ENCODE results near the gene TP53AIP1.

Gene TP53AIP1

GRCh38 chr11:128911701-128912100 lies 31.0 kb downstream of the TP53AIP1 start:
- H2BK12ac ChIP-seq (ENCODE audit: low read length), result no peak overlapping the region
- H3K36me3 ChIP-seq (replicated peaks in 1 of 2; ENCODE audit: control insufficient read depth in 2 of 2, insufficient read depth in 2 of 2, low read length in 2 of 2), result no peaks in the 10 kb centered on the region
- no peak overlapping the region for H3K27ac ChIP-seq (replicated peaks; ENCODE audit: low read length)
- no peak overlapping the region for H2AFZ ChIP-seq (ENCODE audit: low read length)
- no peaks in the 10 kb centered on the region for H3K79me1 ChIP-seq (ENCODE audit: low read depth, low read length)
- H2AK5ac ChIP-seq (ENCODE audit: low read depth, low read length), result no peak overlapping the region
- H3K27me3 ChIP-seq (ENCODE audit: control insufficient read depth in 3 of 3, insufficient read depth in 3 of 3, low read depth in 1 of 3, low read length in 3 of 3), result peaks cover 0 to 6% (median 2%) of the 10 kb centered on the region in 3 experiments
- H3K18ac ChIP-seq (ENCODE audit: low read length), result no peak overlapping the region
- H2BK120ac ChIP-seq (ENCODE audit: low read depth, low read length), result no peak overlapping the region
- H2BK15ac ChIP-seq (ENCODE audit: low read length), result no peak overlapping the region
- H3K9ac ChIP-seq (ENCODE audit: low read depth, low read length, poor library complexity), result no peak overlapping the region
- peaks cover 0 to 7% of the 10 kb centered on the region in 2 donors for H3K9me3 ChIP-seq (replicated peaks in 1 of 2; ENCODE audit: control insufficient read depth in 2 of 2, insufficient read depth in 1 of 2, low read depth in 1 of 2, low read length in 2 of 2)
- H4K8ac ChIP-seq (ENCODE audit: low read depth, low read length), result no peak overlapping the region
- no peak overlapping the region for H3K23ac ChIP-seq (ENCODE audit: low read depth, low read length, poor library complexity)
- H3K14ac ChIP-seq (ENCODE audit: low read length), result no peak overlapping the region
- no peak overlapping the region for H2BK5ac ChIP-seq (ENCODE audit: low read length)
- H3K4me3 ChIP-seq (ENCODE audit: low read length in 2 of 2), result peak overlapping the region in 1 of 2 donors; percentile 13
- no peak for DNase-seq (ENCODE audit: low spot score)
- H3K4ac ChIP-seq (ENCODE audit: low read length), result no peak overlapping the region
- H3K4me1 ChIP-seq (ENCODE audit: control insufficient read depth in 2 of 2, insufficient read depth in 1 of 2, low read depth in 1 of 2, low read length in 2 of 2), result peaks cover 0 to 2% of the 10 kb centered on the region in 2 donors
- H4K91ac ChIP-seq (ENCODE audit: low read depth, low read length, poor library complexity), result no peak overlapping the region
- no CpG with 5 or more reads among the region's 18 CpGs for WGBS, 2 donors (ENCODE audit: extremely low coverage in 2 of 2, insufficient read length in 2 of 2, insufficient replicate concordance in 1 of 2)
- no peak overlapping the region for H3K4me2 ChIP-seq (ENCODE audit: insufficient read depth, low read length, poor library complexity, severe bottlenecking)

GRCh38 chr11:128911239-128911638 lies 31.4 kb downstream of the TP53AIP1 start:
- no peak overlapping the region for H2AK5ac ChIP-seq (ENCODE audit: low read depth, low read length)
- no peak overlapping the region for H4K8ac ChIP-seq (ENCODE audit: low read depth, low read length)
- DNase-seq (ENCODE audit: low spot score), result no peak
- no peak overlapping the region for H2BK5ac ChIP-seq (ENCODE audit: low read length)
- no peak overlapping the region for H3K27ac ChIP-seq (replicated peaks; ENCODE audit: low read length)
- WGBS, 2 donors (ENCODE audit: extremely low coverage in 2 of 2, insufficient read length in 2 of 2, insufficient replicate concordance in 1 of 2), result no CpG with 5 or more reads among the region's 17 CpGs
- H3K4me2 ChIP-seq (ENCODE audit: insufficient read depth, low read length, poor library complexity, severe bottlenecking), result no peak overlapping the region
- peak overlapping the region in 1 of 2 donors; percentile 23 for H3K4me3 ChIP-seq (ENCODE audit: low read length in 2 of 2)
- H3K36me3 ChIP-seq (replicated peaks in 1 of 2; ENCODE audit: control insufficient read depth in 2 of 2, insufficient read depth in 2 of 2, low read length in 2 of 2), result no peaks in the 10 kb centered on the region
- no peak overlapping the region for H3K14ac ChIP-seq (ENCODE audit: low read length)
- H4K91ac ChIP-seq (ENCODE audit: low read depth, low read length, poor library complexity), result no peak overlapping the region
- H2AFZ ChIP-seq (ENCODE audit: low read length), result no peak overlapping the region
- H3K4me1 ChIP-seq (ENCODE audit: control insufficient read depth in 2 of 2, insufficient read depth in 1 of 2, low read depth in 1 of 2, low read length in 2 of 2), result peaks cover 0 to 2% of the 10 kb centered on the region in 2 donors
- H2BK120ac ChIP-seq (ENCODE audit: low read depth, low read length), result no peak overlapping the region
- peaks cover 2 to 11% of the 10 kb centered on the region in 2 donors for H3K9me3 ChIP-seq (replicated peaks in 1 of 2; ENCODE audit: control insufficient read depth in 2 of 2, insufficient read depth in 1 of 2, low read depth in 1 of 2, low read length in 2 of 2)
- peak overlapping the region; percentile 32 for H3K18ac ChIP-seq (ENCODE audit: low read length)
- H3K27me3 ChIP-seq (ENCODE audit: control insufficient read depth in 3 of 3, insufficient read depth in 3 of 3, low read depth in 1 of 3, low read length in 3 of 3), result peaks cover 2 to 11% (median 7%) of the 10 kb centered on the region in 3 experiments
- H3K4ac ChIP-seq (ENCODE audit: low read length), result no peak overlapping the region
- no peaks in the 10 kb centered on the region for H3K79me1 ChIP-seq (ENCODE audit: low read depth, low read length)
- no peak overlapping the region for H3K23ac ChIP-seq (ENCODE audit: low read depth, low read length, poor library complexity)
- H2BK15ac ChIP-seq (ENCODE audit: low read length), result no peak overlapping the region
- H2BK12ac ChIP-seq (ENCODE audit: low read length), result no peak overlapping the region
- no peak overlapping the region for H3K9ac ChIP-seq (ENCODE audit: low read depth, low read length, poor library complexity)

GRCh38 chr11:128910576-128910975 lies 32.1 kb downstream of the TP53AIP1 start:
- H3K9me3 ChIP-seq (replicated peaks in 1 of 2; ENCODE audit: control insufficient read depth in 2 of 2, insufficient read depth in 1 of 2, low read depth in 1 of 2, low read length in 2 of 2), result peaks cover 3 to 14% of the 10 kb centered on the region in 2 donors
- H3K27ac ChIP-seq (replicated peaks; ENCODE audit: low read length), result no peak overlapping the region
- no peak overlapping the region for H2BK5ac ChIP-seq (ENCODE audit: low read length)
- no peak overlapping the region for H2AFZ ChIP-seq (ENCODE audit: low read length)
- no peak overlapping the region for H3K18ac ChIP-seq (ENCODE audit: low read length)
- no peaks in the 10 kb centered on the region for H3K79me1 ChIP-seq (ENCODE audit: low read depth, low read length)
- no peak overlapping the region for H3K4ac ChIP-seq (ENCODE audit: low read length)
- H2BK12ac ChIP-seq (ENCODE audit: low read length), result no peak overlapping the region
- no peak overlapping the region for H4K91ac ChIP-seq (ENCODE audit: low read depth, low read length, poor library complexity)
- no peak overlapping the region for H2BK120ac ChIP-seq (ENCODE audit: low read depth, low read length)
- no peak overlapping the region for H4K8ac ChIP-seq (ENCODE audit: low read depth, low read length)
- H3K23ac ChIP-seq (ENCODE audit: low read depth, low read length, poor library complexity), result no peak overlapping the region
- peaks cover 0 to 2% of the 10 kb centered on the region in 2 donors for H3K4me1 ChIP-seq (ENCODE audit: control insufficient read depth in 2 of 2, insufficient read depth in 1 of 2, low read depth in 1 of 2, low read length in 2 of 2)
- no peaks in the 10 kb centered on the region for H3K36me3 ChIP-seq (replicated peaks in 1 of 2; ENCODE audit: control insufficient read depth in 2 of 2, insufficient read depth in 2 of 2, low read length in 2 of 2)
- DNase-seq (ENCODE audit: low spot score), result no peak
- H3K9ac ChIP-seq (ENCODE audit: low read depth, low read length, poor library complexity), result no peak overlapping the region
- no peak overlapping the region for H2AK5ac ChIP-seq (ENCODE audit: low read depth, low read length)
- WGBS, 2 donors (ENCODE audit: extremely low coverage in 2 of 2, insufficient read length in 2 of 2, insufficient replicate concordance in 1 of 2), result no CpG with 5 or more reads among the region's 3 CpGs
- H3K14ac ChIP-seq (ENCODE audit: low read length), result no peak overlapping the region
- no peak overlapping the region for H3K4me2 ChIP-seq (ENCODE audit: insufficient read depth, low read length, poor library complexity, severe bottlenecking)
- H3K27me3 ChIP-seq (ENCODE audit: control insufficient read depth in 3 of 3, insufficient read depth in 3 of 3, low read depth in 1 of 3, low read length in 3 of 3), result peaks cover 3 to 14% (median 10%) of the 10 kb centered on the region in 3 experiments
- no peak overlapping the region for H3K4me3 ChIP-seq (ENCODE audit: low read length in 2 of 2)
- H2BK15ac ChIP-seq (ENCODE audit: low read length), result no peak overlapping the region

DNA sequence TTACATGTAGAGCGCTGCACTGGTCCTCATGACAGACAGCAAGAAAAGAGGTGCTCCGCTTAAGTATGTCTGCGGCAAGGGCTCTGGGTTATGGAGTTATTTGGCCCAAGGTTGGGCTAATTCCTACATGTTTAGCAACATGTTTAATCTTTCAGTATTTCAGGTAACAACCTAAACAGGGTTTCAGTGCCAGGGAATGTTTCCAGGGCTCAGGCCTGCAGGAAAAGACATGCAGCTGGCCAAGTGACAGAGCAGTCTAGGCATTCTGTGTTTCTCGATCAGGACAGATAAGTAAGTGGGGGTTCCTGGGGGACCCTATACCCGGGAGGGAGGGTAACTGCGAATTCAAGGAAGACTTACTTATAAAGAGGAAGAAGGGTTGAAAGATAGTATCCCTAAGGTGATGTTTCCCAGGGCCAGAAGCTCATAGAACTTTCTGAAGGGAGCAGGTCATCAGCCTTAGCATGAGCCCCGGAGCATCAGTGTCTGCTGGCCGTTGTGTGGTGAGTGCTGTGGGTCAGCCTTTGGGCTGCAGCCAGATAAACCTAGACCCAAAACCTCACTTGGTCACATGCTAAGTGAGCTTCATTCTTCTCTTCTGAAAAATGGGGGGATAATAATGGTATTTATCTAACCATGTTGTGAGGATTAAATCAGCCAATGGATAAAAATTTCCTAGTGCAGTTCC lies 33.1 kb downstream of the TP53AIP1 start:
- Histone ChIP-seq H3K23ac (ENCODE audit: low read depth, low read length, poor library complexity) (no peak overlapping the region), H3K4me3 (ENCODE audit: low read length in 2 of 2) (no peak overlapping the region), H3K27ac (replicated peaks; ENCODE audit: low read length) (no peak overlapping the region), H4K8ac (ENCODE audit: low read depth, low read length) (no peak overlapping the region), H3K4ac (ENCODE audit: low read length) (no peak overlapping the region), H3K4me1 (ENCODE audit: control insufficient read depth in 2 of 2, insufficient read depth in 1 of 2, low read depth in 1 of 2, low read length in 2 of 2) (no peaks in the 10 kb centered on the region), H3K27me3 (ENCODE audit: control insufficient read depth in 3 of 3, insufficient read depth in 3 of 3, low read depth in 1 of 3, low read length in 3 of 3) (peaks cover 4 to 17% (median 17%) of the 10 kb centered on the region in 3 experiments), H3K9ac (ENCODE audit: low read depth, low read length, poor library complexity) (no peak overlapping the region), H3K14ac (ENCODE audit: low read length) (no peak overlapping the region), H3K79me1 (ENCODE audit: low read depth, low read length) (no peaks in the 10 kb centered on the region), H2BK15ac (ENCODE audit: low read length) (no peak overlapping the region), H3K9me3 (replicated peaks in 1 of 2; ENCODE audit: control insufficient read depth in 2 of 2, insufficient read depth in 1 of 2, low read depth in 1 of 2, low read length in 2 of 2) (peaks cover 3 to 14% of the 10 kb centered on the region in 2 donors), H3K18ac (ENCODE audit: low read length) (no peak overlapping the region), H3K36me3 (replicated peaks in 1 of 2; ENCODE audit: control insufficient read depth in 2 of 2, insufficient read depth in 2 of 2, low read length in 2 of 2) (no peaks in the 10 kb centered on the region), H2BK12ac (ENCODE audit: low read length) (no peak overlapping the region), H2AFZ (ENCODE audit: low read length) (no peak overlapping the region), H2BK5ac (ENCODE audit: low read length) (no peak overlapping the region), H3K4me2 (ENCODE audit: insufficient read depth, low read length, poor library complexity, severe bottlenecking) (no peak overlapping the region), H4K91ac (ENCODE audit: low read depth, low read length, poor library complexity) (no peak overlapping the region), H2BK120ac (ENCODE audit: low read depth, low read length) (no peak overlapping the region), H2AK5ac (ENCODE audit: low read depth, low read length) (no peak overlapping the region)
- no CpG with 5 or more reads among the region's 8 CpGs for WGBS, 2 donors (ENCODE audit: extremely low coverage in 2 of 2, insufficient read length in 2 of 2, insufficient replicate concordance in 1 of 2)
- DNase-seq (ENCODE audit: low spot score), result no peak
